SK-N-SH (cell line): ENCODE measurements around the gene INIP. TPM values are rescaled to one million over a fixed set of nuclear protein-coding genes. Genes with fewer than 3 reads are reported as not detected.
"Not testable (repeated sequence)": the region's sequence is repeated elsewhere in the genome, so short reads cannot be mapped to it uniquely, and the experiment has no call there.

Source experiments
- CTCF ChIA-PET: fragments of 300-600, 350-600 bp; formaldehyde crosslinking; extraction: SDS; loops from one replicate; lab custom pipeline; 2021; lab: Yijun Ruan, JAX
- POLR2A ChIA-PET: fragments of 350-600 bp; sonication (Branson Sonifier 250); formaldehyde crosslinking; extraction: SDS; loops from one replicate; lab custom pipeline; 2020; ENCODE audit warnings: antibody characterized with exemption, inconsistent platforms; lab: Yijun Ruan, JAX
- DNase-seq: peaks from one replicate; pipeline ENCODE4 v3.0.0; 2012
- H2AFZ ChIP-seq: fragments of 200-600 bp; sonication (generic); 2 replicates; pipeline ENCODE4 v1.8.1; 2016; ENCODE audit warnings: antibody characterized with exemption, mild to moderate bottlenecking, low read depth
- H3F3A ChIP-seq: fragments of 200-600 bp; sonication (generic); replicated peaks from 2 replicates; pipeline ENCODE3; 2016; ENCODE audit warnings: antibody characterized with exemption, mild to moderate bottlenecking; ENCODE audit not compliant: insufficient read depth
- H3K27ac ChIP-seq, 2 experiments: fragments of 200-500 bp in 1 of 2; fragments of 200-600 bp in 1 of 2; sonication (Bioruptor generic) in 1 of 2; sonication (generic), shearing (Covaris generic) in 1 of 2; 2 replicates each; pipeline versions ENCODE4 v1.5.1 to v1.6.1; 2014 to 2016; ENCODE audit warnings: low read depth in 2 of 2, inconsistent platforms in 1 of 2, low read length in 1 of 2, mild to moderate bottlenecking in 1 of 2, mixed read lengths in 1 of 2
- H3K27me3 ChIP-seq: fragments of 200-600 bp; sonication (generic), shearing (Covaris generic); 2 replicates; pipeline ENCODE4 v1.6.1; 2016; ENCODE audit warnings: mixed run types; ENCODE audit not compliant: insufficient read depth
- H3K36me3 ChIP-seq, 2 experiments: fragments of 200-500 bp in 1 of 2; fragments of 200-600 bp in 1 of 2; sonication (Bioruptor generic) in 1 of 2; sonication (generic) in 1 of 2; replicated peaks in 1 of 2; 2 replicates each; pipeline versions ENCODE3 to v1.5.1; 2014 to 2016; ENCODE audit warnings: low read length in 1 of 2, mild to moderate bottlenecking in 1 of 2; ENCODE audit not compliant: insufficient read depth in 2 of 2, control insufficient read depth in 1 of 2
- H3K4me1 ChIP-seq, 2 experiments: fragments of 200-500 bp in 1 of 2; fragments of 200-600 bp in 1 of 2; sonication (Bioruptor generic) in 1 of 2; sonication (generic), shearing (Covaris generic) in 1 of 2; 2 replicates each; pipeline versions ENCODE4 v1.5.1 to v1.6.1; 2014 to 2016; ENCODE audit warnings: low read depth in 1 of 2, low read length in 1 of 2, mixed run types in 1 of 2; ENCODE audit not compliant: insufficient read depth in 2 of 2, control insufficient read depth in 1 of 2
- H3K4me2 ChIP-seq: fragments of 200-600 bp; sonication (generic), shearing (Covaris generic); 2 replicates; pipeline ENCODE4 v1.6.1; 2017; ENCODE audit warnings: mixed run types
- H3K4me3 ChIP-seq, 2 experiments: fragments of 200-500 bp in 1 of 2; fragments of 200-600 bp in 1 of 2; sonication (Bioruptor generic) in 1 of 2; sonication (generic), shearing (Covaris generic) in 1 of 2; 2 replicates each; pipeline versions ENCODE4 v1.5.1 to v1.8.1; 2014 to 2016; ENCODE audit warnings: low read depth in 2 of 2, inconsistent platforms in 1 of 2, low read length in 1 of 2, mild to moderate bottlenecking in 1 of 2, mixed read lengths in 1 of 2, moderate library complexity in 1 of 2
- H3K79me2 ChIP-seq: fragments of 200-600 bp; sonication (generic); 2 replicates; pipeline ENCODE4 v1.8.1; 2017; ENCODE audit warnings: mild to moderate bottlenecking; ENCODE audit not compliant: insufficient read depth
- H3K9ac ChIP-seq: fragments of 200-600 bp; sonication (generic); 2 replicates; pipeline ENCODE4 v1.6.1; 2017; ENCODE audit warnings: mixed run types
- H3K9me2 ChIP-seq: fragments of 200-600 bp; sonication (generic); 2 replicates; pipeline ENCODE4 v1.6.1; 2017; ENCODE audit warnings: mixed run types
- H3K9me3 ChIP-seq: fragments of 200-600 bp; sonication (generic); 2 replicates; pipeline ENCODE4 v1.6.1; 2017; ENCODE audit warnings: mixed run types, mild to moderate bottlenecking, moderate library complexity
- H4K20me1 ChIP-seq: fragments of 200-600 bp; sonication (generic); 2 replicates; pipeline ENCODE4 v1.6.1; 2017; ENCODE audit warnings: mild to moderate bottlenecking, mixed run types; ENCODE audit not compliant: insufficient read depth
- CHD2 ChIP-seq: fragments of 150-350 bp; IDR thresholded peaks from 2 replicates; pipeline ENCODE4 v1.6.1; 2018; ENCODE audit warnings: low read length; ENCODE audit not compliant: partially characterized antibody
- CTCF ChIP-seq: fragments of 200-600 bp; sonication (generic); IDR thresholded peaks from 2 replicates; pipeline ENCODE4 v1.6.1; 2017; ENCODE audit warnings: antibody characterized with exemption, mild to moderate bottlenecking, moderate library complexity
- EP300 ChIP-seq, 2 experiments: IDR thresholded peaks; 2 replicates each; pipeline versions ENCODE4 v1.4.0 to v1.6.1; 2012; ENCODE audit warnings: borderline replicate concordance in 1 of 2, low read depth in 1 of 2, low read length in 1 of 2
- FOSL2 ChIP-seq: IDR thresholded peaks from 2 replicates; pipeline ENCODE4 v1.4.0; 2012; ENCODE audit warnings: low read depth, mild to moderate bottlenecking, moderate library complexity, borderline replicate concordance
- FOXM1 ChIP-seq: IDR thresholded peaks from 2 replicates; pipeline ENCODE4 v1.4.0; 2012; ENCODE audit warnings: low read depth, mild to moderate bottlenecking
- NFIC ChIP-seq: IDR thresholded peaks from 2 replicates; pipeline ENCODE4 v1.4.0; 2012; ENCODE audit warnings: borderline replicate concordance
- PBX3 ChIP-seq: IDR thresholded peaks from 2 replicates; pipeline ENCODE4; 2012
- RCOR1 ChIP-seq: fragments of 150-350 bp; IDR thresholded peaks from 2 replicates; pipeline ENCODE4 v1.6.1; 2017; ENCODE audit warnings: antibody characterized with exemption, low read length
- REST ChIP-seq: IDR thresholded peaks from 2 replicates; pipeline ENCODE4 v1.6.1; 2012; ENCODE audit warnings: mild to moderate bottlenecking, low read depth, low read length, moderate library complexity
- USF2 ChIP-seq: fragments of 150-350 bp; IDR thresholded peaks from 2 replicates; pipeline ENCODE4 v1.6.1; 2017; ENCODE audit warnings: antibody characterized with exemption, low read length, low read depth, borderline replicate concordance
- WGBS: methylation state at CpG from one replicate; pipeline ENCODE4 v1.1.6; 2017; ENCODE audit warnings: low lambda C conversion rate; 5-methylcytosine and 5-hydroxymethylcytosine counted together
- polyA plus RNA-seq, 3 experiments: library from polyadenylated mRNA; depleted of rRNA; stranded (reverse); fragments of >200 nt; gene quantifications; 2 replicates each; pipeline ENCODE4 v1.2.3, GENCODE V29; 2012
- TF ChIP-seq, protein P1 (sequence below): IDR thresholded peaks from 2 replicates; pipeline ENCODE4 v1.4.0; 2012; ENCODE audit warnings: low read depth, borderline replicate concordance

Gene INIP
- polyA plus RNA-seq, 1 of the 3 experiments (the other 2 are of a cell fraction): 7.9 TPM

GRCh38 chr9:112677040-112677439 is 40.9 kb downstream of the INIP start:
- H3K79me2 ChIP-seq: no peaks in the 10 kb centered on the region
- no peaks in the 10 kb centered on the region for H3F3A ChIP-seq
- ChIA-PET POLR2A (no interaction called here), CTCF (no interaction called here)
- no peaks in the 10 kb centered on the region for H3K9me3 ChIP-seq
- no peaks in the 10 kb centered on the region for H3K4me1 ChIP-seq
- H3K4me2 ChIP-seq: no peak overlapping the region
- no peaks in the 10 kb centered on the region for H3K27me3 ChIP-seq
- no peaks in the 10 kb centered on the region for H3K9me2 ChIP-seq
- no peaks in the 10 kb centered on the region for H3K36me3 ChIP-seq
- H3K9ac ChIP-seq: no peak overlapping the region
- no peaks in the 10 kb centered on the region for H4K20me1 ChIP-seq
- no peak overlapping the region for H3K4me3 ChIP-seq
- TF ChIP-seq USF2 (no peak), RCOR1 (no peak), CHD2 (no peak), CTCF (no peak), NFIC (no peak), REST (no peak), FOXM1 (no peak), FOSL2 (no peak), PBX3 (no peak), EP300 (IDR thresholded peaks at IDR 0.05; ENCODE audit: borderline replicate concordance in 1 of 2, low read depth in 1 of 2, low read length in 1 of 2) (no peak)
- TF ChIP-seq, protein P1, sequence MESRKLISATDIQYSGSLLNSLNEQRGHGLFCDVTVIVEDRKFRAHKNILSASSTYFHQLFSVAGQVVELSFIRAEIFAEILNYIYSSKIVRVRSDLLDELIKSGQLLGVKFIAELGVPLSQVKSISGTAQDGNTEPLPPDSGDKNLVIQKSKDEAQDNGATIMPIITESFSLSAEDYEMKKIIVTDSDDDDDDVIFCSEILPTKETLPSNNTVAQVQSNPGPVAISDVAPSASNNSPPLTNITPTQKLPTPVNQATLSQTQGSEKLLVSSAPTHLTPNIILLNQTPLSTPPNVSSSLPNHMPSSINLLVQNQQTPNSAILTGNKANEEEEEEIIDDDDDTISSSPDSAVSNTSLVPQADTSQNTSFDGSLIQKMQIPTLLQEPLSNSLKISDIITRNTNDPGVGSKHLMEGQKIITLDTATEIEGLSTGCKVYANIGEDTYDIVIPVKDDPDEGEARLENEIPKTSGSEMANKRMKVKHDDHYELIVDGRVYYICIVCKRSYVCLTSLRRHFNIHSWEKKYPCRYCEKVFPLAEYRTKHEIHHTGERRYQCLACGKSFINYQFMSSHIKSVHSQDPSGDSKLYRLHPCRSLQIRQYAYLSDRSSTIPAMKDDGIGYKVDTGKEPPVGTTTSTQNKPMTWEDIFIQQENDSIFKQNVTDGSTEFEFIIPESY: no peak
- H2AFZ ChIP-seq: no peak overlapping the region
- DNase-seq: no peak
- no peak overlapping the region for H3K27ac ChIP-seq

DNA sequence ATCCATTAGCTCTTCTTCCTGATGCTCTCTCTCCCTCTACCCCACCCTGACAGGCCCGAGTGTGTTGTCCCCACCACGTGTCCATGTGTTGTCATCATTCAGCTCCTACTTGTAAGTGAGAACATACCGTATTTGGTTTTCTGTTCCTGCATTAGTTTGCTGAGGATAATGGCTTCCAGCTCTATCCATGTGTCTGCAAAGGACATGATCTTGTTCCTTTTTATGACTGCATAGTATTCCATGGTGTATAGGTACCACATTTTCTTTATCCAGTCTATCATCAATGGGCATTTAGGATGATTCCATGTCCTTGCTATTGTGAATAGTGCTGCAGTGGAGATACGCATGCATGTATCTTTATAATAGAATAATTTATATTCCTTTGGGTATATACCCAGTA is 44.7 kb downstream of the INIP start:
- H3K9ac ChIP-seq, H3K79me2 ChIP-seq, H3F3A ChIP-seq, H3K9me3 ChIP-seq, H3K27ac ChIP-seq, H2AFZ ChIP-seq, H3K36me3 ChIP-seq, POLR2A ChIA-PET, H3K4me2 ChIP-seq, H3K4me3 ChIP-seq, H3K27me3 ChIP-seq, DNase-seq, H3K4me1 ChIP-seq, H3K9me2 ChIP-seq, H4K20me1 ChIP-seq: not testable (repeated sequence)
- 87% methylated on average over 4 of the region's 4 CpGs for WGBS
- CTCF ChIA-PET: interaction anchor here (0.5 to 1.9 kb wide), 2 partner anchors 9 to 42 kb away, joined by 3 to 6 read pairs; no protein-coding TSS in a partner anchor
